GM21825 (cell line): ENCODE data around the gene ZC3H10.
A peak's percentile ranks its signal among the peaks of the same experiment; 100 is the strongest.
"Not testable (repeated sequence)": the region's sequence is repeated elsewhere in the genome, so short reads cannot be mapped to it uniquely, and the experiment has no call there.

ENCODE experiments used
- ATAC-seq: cut with Tn5 transposase; IDR thresholded peaks from one replicate; pipeline ENCODE4 v1.9.1; 2021; ENCODE audit warnings: mild to moderate bottlenecking, moderate library complexity; ENCODE audit not compliant: unreplicated experiment

ZC3H10 gene

GRCh38 chr12:56101045-56101444 is 17.0 kb upstream of the ZC3H10 start:
- ATAC-seq, result no peak

DNA sequence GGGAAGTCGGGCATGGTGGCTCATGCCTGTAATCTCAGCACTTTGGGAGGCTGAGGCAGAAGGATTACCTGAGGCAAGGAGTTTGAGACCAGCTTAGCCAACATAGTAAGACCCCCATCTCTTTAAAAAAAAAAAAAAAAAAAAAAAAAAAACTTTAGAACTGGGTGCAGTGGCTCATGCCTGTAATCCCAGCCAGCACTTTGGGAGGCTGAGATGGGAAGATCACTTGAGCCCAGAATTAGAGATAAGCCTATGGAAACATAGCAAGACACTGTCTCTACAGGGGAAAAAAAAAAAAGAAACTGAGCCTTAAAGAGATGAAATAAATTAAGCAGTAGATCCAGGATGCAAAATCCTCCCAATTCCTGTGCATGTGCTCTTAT is 15.4 kb upstream of the ZC3H10 start:
- ATAC-seq, result no peak

- no peak for ATAC-seq
Measured at GRCh38 chr12:56103066-56103711, 14.9 kb upstream of the ZC3H10 start.

- no peak for ATAC-seq
Measured at GRCh38 chr12:56103823-56104108, 14.3 kb upstream of the ZC3H10 start.

- ATAC-seq, result peak; percentile 91
Measured at GRCh38 chr12:56104109-56104814, 13.8 kb upstream of the ZC3H10 start, which contains the start of gene PA2G4. TSS of gene PA2G4 (plus strand) at chr12:56104559. CDS start at chr12:56104738, 179 bp downstream.

DNA sequence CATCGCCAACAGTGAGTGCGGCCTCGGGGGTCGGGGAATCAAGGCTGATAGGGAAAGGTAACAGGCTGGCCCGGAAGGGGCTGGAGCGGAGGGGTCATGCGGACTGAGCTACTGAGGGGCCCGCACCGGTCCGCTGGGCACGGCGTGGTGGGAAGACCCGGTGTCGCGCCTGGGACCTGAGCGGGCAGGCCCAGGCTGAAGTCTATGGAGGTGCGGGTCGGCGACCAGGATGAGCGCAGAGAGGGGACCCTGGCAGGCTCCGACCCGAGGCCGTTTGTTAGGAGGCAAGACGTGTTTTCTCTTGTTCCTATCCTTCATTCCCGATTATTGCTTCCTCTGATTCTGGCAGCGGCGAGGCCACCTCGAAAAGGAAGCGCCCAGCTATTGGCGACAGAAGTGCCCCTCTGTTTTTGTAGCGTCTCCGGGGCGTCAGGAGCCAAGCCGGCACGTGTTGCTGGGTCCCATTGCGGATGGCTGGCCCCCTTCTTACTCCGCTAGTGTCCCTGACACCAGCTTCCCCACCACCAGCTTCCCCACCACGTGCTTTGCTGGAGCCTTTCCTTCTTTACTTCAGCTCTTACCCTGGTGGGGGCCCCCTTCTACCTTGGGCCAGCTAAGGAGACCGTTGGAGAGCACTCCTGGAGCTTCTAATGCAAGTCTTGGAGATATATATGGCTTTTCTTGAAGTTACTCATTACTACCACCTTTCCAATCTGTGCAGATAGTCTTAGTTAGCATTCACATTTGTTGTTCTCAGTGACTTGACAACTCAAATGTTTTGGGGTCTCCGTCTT is 13.1 kb upstream of the ZC3H10 start:
- peak; percentile 16 for ATAC-seq

DNA sequence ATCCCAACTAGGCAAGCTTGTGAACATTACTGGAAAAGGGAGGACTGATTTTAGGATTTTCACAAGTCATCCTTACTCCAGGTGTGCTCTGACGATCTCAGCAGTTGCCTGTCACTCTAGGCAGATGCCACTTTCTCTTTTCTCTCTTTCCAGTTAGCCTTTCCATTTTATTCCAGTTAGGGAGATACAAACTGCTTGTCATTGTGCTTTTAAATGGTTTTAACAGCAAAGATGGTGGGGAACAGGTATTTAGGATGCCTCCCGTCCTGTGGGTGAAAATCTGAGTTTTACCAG is 12.5 kb upstream of the ZC3H10 start:
- no peak for ATAC-seq

DNA sequence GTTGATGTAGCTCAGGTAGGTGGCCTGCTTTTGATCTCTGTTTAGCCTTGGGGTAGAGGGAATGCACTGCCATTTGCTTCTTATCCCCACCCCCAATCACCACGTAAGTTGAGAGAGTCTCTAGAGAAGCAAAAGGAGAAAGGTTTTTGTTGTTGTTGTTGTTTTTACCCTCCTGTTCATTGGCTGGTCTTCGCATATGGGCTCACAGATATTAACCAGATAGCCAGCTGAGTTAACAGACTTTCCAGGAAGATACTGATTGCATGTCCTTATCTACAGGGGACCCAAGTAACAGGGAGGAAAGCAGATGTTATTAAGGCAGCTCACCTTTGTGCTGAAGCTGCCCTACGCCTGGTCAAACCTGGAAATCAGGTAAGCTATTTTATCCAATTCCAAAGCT is 10.8 kb upstream of the ZC3H10 start:
- ATAC-seq, result no peak

DNA sequence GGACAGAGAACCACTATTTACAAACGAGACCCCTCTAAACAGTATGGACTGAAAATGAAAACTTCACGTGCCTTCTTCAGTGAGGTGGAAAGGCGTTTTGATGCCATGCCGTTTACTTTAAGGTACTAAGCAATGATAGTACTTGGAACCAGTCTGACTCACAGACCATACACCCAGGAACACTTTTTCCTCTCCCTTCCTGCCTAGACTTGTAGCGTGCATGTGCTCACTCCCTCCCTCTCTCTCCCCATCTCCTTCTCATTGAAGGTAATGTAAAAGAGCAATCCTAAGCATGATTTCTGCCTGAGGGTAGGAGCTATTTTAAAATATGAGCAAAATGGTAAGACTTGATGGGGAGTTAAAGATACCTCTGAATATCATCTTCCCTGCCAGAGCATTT is 7.5 kb upstream of the ZC3H10 start:
- ATAC-seq, result no peak

DNA sequence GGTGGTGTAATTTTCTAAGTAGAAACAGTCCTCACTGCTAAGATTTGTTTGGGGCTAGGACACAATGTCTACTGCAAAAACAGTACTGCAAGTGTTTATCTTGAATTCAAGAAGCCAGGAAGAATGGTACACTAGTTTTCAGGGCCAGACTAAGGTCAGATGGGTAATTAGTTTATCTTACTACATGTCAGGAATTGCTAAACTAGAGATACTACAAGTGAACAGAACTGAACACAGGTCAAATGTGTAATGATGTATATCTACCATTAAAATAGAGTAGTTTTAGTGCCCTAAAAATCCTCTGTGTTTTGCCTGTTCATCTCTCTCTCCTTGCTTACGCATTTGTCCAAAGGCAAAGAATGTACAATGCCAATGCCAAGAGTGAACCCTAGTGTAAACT is 4.0 kb upstream of the ZC3H10 start:
- no peak for ATAC-seq

DNA sequence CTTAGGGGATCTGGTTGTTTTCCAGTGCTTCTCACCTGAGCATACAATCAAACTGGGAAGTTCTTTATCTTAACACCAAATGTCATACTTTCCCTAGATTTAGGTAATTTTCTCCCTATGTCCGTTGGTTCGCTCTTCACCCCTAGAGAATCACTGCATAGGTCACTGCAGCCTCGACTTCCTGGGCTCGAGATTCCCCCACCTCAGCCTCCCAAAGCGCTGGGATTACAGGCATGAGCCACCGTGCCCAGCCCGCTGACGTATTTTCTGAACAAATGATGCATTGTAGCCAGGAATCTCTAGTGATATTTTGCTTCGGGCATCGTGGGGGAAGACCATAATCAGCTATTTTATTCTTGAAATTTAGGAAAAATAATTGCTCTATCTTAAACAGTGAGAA is 2.7 kb upstream of the ZC3H10 start:
- no peak for ATAC-seq

- ATAC-seq, result peak; percentile 42
Measured at GRCh38 chr12:56116267-56117081, 1.6 kb upstream of the ZC3H10 start, which contains the start of gene RPL41. TSS of gene RPL41 (plus strand) at chr12:56116633.

DNA sequence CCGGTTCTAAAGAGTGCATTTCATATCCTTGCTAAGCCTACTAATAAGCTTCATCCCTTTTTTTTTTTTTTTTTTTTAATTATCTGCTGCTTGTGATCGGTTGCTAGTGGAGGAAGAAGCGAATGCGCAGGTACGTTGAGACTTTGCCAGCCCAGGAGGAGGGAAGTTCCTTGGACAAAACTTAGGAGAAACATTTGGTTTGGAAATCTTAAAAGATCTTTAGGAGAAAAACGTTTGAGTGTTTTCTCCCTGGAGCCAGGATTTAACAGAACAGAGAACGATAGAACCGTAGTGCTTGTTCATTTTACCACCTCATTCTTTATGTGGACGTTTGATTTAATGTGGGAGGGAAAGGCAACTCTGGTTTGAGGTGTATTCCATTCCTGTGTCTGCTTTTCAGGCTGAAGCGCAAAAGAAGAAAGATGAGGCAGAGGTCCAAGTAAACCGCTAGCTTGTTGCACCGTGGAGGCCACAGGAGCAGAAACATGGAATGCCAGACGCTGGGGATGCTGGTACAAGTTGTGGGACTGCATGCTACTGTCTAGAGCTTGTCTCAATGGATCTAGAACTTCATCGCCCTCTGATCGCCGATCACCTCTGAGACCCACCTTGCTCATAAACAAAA is 872 bp upstream of the ZC3H10 start:
- not testable (repeated sequence) for ATAC-seq

DNA sequence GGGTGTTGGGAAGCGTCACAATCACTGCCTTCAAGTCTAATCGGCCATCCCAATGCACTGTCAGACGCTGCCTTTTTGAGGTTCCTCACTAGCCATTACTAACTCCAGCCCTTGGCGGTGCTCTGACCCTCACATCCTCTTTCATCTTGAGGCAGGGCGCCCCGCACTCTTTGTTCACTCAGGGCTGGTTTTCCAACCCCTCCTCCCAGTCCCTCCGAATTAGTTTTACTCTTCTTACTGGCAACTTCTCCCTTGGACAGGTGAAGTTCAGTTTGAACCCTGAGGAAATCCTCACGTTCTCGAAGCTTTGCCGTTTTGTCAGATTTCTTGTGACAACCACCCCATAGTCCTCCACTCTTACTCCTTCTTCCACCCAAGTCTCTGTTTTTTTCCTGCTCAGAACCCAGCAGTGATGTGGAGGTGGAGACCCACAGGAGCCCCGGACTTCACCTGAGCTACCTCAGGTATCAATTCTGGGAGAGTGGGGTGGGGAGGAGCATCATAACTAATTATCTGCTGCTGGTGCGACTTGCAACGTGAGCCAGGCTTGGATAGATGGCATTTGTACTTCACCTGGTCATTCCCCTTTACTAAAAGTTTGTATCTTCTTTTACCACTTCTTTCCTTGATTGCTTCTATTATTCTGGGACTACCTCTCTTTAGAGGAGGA is 757 bp downstream of the ZC3H10 start:
- ATAC-seq, result peak; percentile 7

GRCh38 chr12:56119361-56119796 is 1.3 kb downstream of the ZC3H10 start:
- ATAC-seq, result no peak

- no peak for ATAC-seq
Measured at GRCh38 chr12:56120158-56120846, 2.2 kb downstream of the ZC3H10 start.

- no peak for ATAC-seq
Measured at GRCh38 chr12:56121204-56121870, 3.3 kb downstream of the ZC3H10 start.

DNA sequence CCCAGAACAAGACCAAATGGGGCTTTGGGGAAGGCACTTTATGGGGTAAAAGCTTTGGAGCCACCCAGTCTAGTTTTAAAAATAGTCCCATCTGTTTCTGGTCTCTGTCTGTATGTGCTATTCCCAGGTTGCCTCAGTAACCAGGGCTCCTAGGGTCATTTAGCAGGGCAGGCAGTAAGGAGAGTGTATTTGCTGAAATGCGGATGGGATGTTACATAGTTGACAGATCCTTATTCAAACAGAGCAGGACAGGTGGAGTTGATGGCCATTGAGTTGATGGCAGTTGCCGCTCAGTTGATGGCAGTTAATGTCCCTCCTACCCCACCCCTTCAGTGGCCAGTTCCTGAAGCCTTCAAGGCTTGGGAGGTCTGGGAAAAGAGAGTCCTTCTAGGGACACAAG is 4.6 kb downstream of the ZC3H10 start:
- no peak for ATAC-seq

DNA sequence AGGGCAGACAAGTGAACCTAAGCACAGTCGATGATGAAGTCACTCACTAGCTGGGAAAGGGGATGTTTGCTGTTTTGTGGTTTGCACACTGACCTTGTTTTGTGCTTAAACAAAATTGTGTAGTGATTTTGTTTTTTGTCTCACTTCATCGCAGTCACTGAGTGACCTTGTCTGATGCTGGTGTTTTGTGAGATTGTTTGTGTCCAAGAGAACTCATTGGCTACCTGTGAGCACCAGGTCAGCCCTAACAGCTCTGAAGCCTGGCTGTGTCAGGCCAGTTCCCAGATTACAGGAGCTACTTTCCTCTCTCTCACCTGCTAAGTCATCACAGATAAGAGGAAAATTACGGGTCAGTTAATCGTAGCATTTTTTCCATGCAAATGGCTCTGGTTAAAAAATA is 6.1 kb downstream of the ZC3H10 start:
- ATAC-seq, result no peak
